Measurements from ENCODE around the gene GABPB1.

The GABPB1 gene

GRCh38 chr15:50257924-50258323, 97.1 kb downstream of the GABPB1 start:
- TF ChIP-seq MYC (IDR thresholded peaks at IDR 0.05; ENCODE audit: low read depth, low read length) (peak; percentile 8; the same call in 1 of the 2 replicates), MAX (IDR thresholded peaks at IDR 0.05; ENCODE audit: low read depth, low read length) (no peak), CTCF (IDR thresholded peaks at IDR 0.05; ENCODE audit: low read depth, low read length) (no peak)
- DNase-seq (ENCODE audit: low read depth), result peak; percentile 93
- peak overlapping the region; percentile 14 for H3K4me3 ChIP-seq (ENCODE audit: low read depth, low read length)

GRCh38 chr15:50257332-50257731, 97.7 kb downstream of the GABPB1 start:
- H3K4me3 ChIP-seq (ENCODE audit: low read depth, low read length), result no peak overlapping the region
- no peak for DNase-seq (ENCODE audit: low read depth)
- TF ChIP-seq CTCF (IDR thresholded peaks at IDR 0.05; ENCODE audit: low read depth, low read length) (no peak), POLR2A (IDR thresholded peaks at IDR 0.05; ENCODE audit: extremely low read depth, insufficient read length) (no peak), MYC (IDR thresholded peaks at IDR 0.05; ENCODE audit: low read depth, low read length) (no peak), MAX (IDR thresholded peaks at IDR 0.05; ENCODE audit: low read depth, low read length) (no peak)

- H3K4me3 ChIP-seq (ENCODE audit: low read depth, low read length), result no peak overlapping the region
- DNase-seq (ENCODE audit: low read depth), result peak; percentile 52
- TF ChIP-seq POLR2A (IDR thresholded peaks at IDR 0.05; ENCODE audit: extremely low read depth, insufficient read length), result no peak
- TF ChIP-seq MAX (IDR thresholded peaks at IDR 0.05; ENCODE audit: low read depth, low read length), result no peak
- TF ChIP-seq CTCF (IDR thresholded peaks at IDR 0.05; ENCODE audit: low read depth, low read length), result no peak
- no peak for TF ChIP-seq MYC (IDR thresholded peaks at IDR 0.05; ENCODE audit: low read depth, low read length)
Measured at GRCh38 chr15:50256188-50257041, 98.6 kb downstream of the GABPB1 start.

- TF ChIP-seq MYC (IDR thresholded peaks at IDR 0.05; ENCODE audit: low read depth, low read length), result no peak
- TF ChIP-seq POLR2A (IDR thresholded peaks at IDR 0.05; ENCODE audit: extremely low read depth, insufficient read length), result no peak
- TF ChIP-seq MAX (IDR thresholded peaks at IDR 0.05; ENCODE audit: low read depth, low read length), result no peak
- no peak for TF ChIP-seq CTCF (IDR thresholded peaks at IDR 0.05; ENCODE audit: low read depth, low read length)
- H3K4me3 ChIP-seq (ENCODE audit: low read depth, low read length), result no peak overlapping the region
- DNase-seq (ENCODE audit: low read depth), result no peak
Measured at GRCh38 chr15:50252556-50252955, 102.4 kb downstream of the GABPB1 start.

GRCh38 chr15:50251638-50252182, 103.3 kb downstream of the GABPB1 start:
- TF ChIP-seq CTCF (IDR thresholded peaks at IDR 0.05; ENCODE audit: low read depth, low read length) (no peak), MYC (IDR thresholded peaks at IDR 0.05; ENCODE audit: low read depth, low read length) (no peak), MAX (IDR thresholded peaks at IDR 0.05; ENCODE audit: low read depth, low read length) (no peak), POLR2A (IDR thresholded peaks at IDR 0.05; ENCODE audit: extremely low read depth, insufficient read length) (no peak)
- H3K4me3 ChIP-seq (ENCODE audit: low read depth, low read length), result no peak overlapping the region
- no peak for DNase-seq (ENCODE audit: low read depth)

All from NB4 (cell line).